Neural progenitor cell (in vitro differentiated cells): Measurements from ENCODE around the gene R3HDM2. TPM values are rescaled to one million over a fixed set of nuclear protein-coding genes. Genes with fewer than 3 reads are reported as not detected.

Source experiments
- DNase-seq: peaks from one replicate; pipeline ENCODE4 v3.0.0-alpha.2; 2016; ENCODE audit warnings: low spot score
- H2AFZ ChIP-seq: fragments of 200-600 bp; sonication (generic); replicated peaks from 2 replicates; pipeline ENCODE4 v1.6.1; 2016; ENCODE audit warnings: antibody characterized with exemption
- H3F3A ChIP-seq: fragments of 200-600 bp; sonication (generic); 2 replicates; pipeline ENCODE4 v1.6.1; 2016; ENCODE audit warnings: antibody characterized with exemption, low read depth
- H3K27ac ChIP-seq: fragments of 200-600 bp; sonication (generic); 2 replicates; pipeline ENCODE4 v1.5.1; 2016; ENCODE audit warnings: mild to moderate bottlenecking
- H3K27me3 ChIP-seq: fragments of 200-600 bp; sonication (generic); 2 replicates; pipeline ENCODE4 v1.6.1; 2016; ENCODE audit warnings: mild to moderate bottlenecking, moderate library complexity
- H3K36me3 ChIP-seq: fragments of 200-600 bp; sonication (generic); 2 replicates; pipeline ENCODE4 v1.5.1; 2016
- H3K4me1 ChIP-seq: fragments of 200-600 bp; sonication (generic); 2 replicates; pipeline ENCODE4 v1.6.1; 2016; ENCODE audit warnings: mixed run types
- H3K4me2 ChIP-seq: fragments of 200-600 bp; sonication (generic); 2 replicates; pipeline ENCODE4 v1.6.1; 2016
- H3K4me3 ChIP-seq: fragments of 200-600 bp; sonication (generic); 2 replicates; pipeline ENCODE4 v1.5.1; 2016
- H3K79me2 ChIP-seq: fragments of 200-600 bp; sonication (generic); 2 replicates; pipeline ENCODE4 v1.6.1; 2016; ENCODE audit warnings: low read depth
- H3K9ac ChIP-seq: fragments of 200-600 bp; sonication (generic); 2 replicates; pipeline ENCODE4 v1.6.1; 2016
- H3K9me3 ChIP-seq: fragments of 200-600 bp; sonication (generic); 2 replicates; pipeline ENCODE4 v1.5.1; 2016; ENCODE audit warnings: low read depth
- H4K20me1 ChIP-seq: fragments of 200-600 bp; sonication (generic); 2 replicates; pipeline ENCODE4 v1.6.1; 2016; ENCODE audit warnings: low read depth
- H3K27ac Mint-ChIP-seq: 3 replicates; pipeline ENCODE4 v1.8.0; 2021; ENCODE audit warnings: mixed read lengths
- H3K27me3 Mint-ChIP-seq: 2 replicates; pipeline ENCODE4 v1.8.0; 2022; ENCODE audit warnings: low read depth, mild to moderate bottlenecking, inconsistent platforms, moderate library complexity, mixed read lengths; ENCODE audit not compliant: insufficient read depth
- H3K36me3 Mint-ChIP-seq: 3 replicates; pipeline ENCODE4 v1.8.0; 2021; ENCODE audit warnings: mixed read lengths
- H3K4me1 Mint-ChIP-seq: 3 replicates; pipeline ENCODE4 v1.8.0; 2021; ENCODE audit warnings: mixed read lengths
- H3K4me3 Mint-ChIP-seq: 3 replicates; pipeline ENCODE4 v1.8.0; 2021; ENCODE audit warnings: mild to moderate bottlenecking, moderate library complexity, mixed read lengths
- H3K9me3 Mint-ChIP-seq: 3 replicates; pipeline ENCODE4 v1.8.0; 2020; ENCODE audit warnings: mixed read lengths
- CTCF ChIP-seq: fragments of 200-600 bp; sonication (generic); IDR thresholded peaks from 2 replicates; pipeline ENCODE4 v1.5.1; 2017; ENCODE audit warnings: antibody characterized with exemption, mild to moderate bottlenecking
- EZH2 ChIP-seq: fragments of 200-600 bp; sonication (generic); IDR thresholded peaks from 2 replicates; pipeline ENCODE4 v1.6.1; 2017; ENCODE audit warnings: antibody characterized with exemption, mild to moderate bottlenecking, moderate library complexity
- EZH2phosphoT487 ChIP-seq: fragments of 200-600 bp; sonication (generic); IDR thresholded peaks from 2 replicates; pipeline ENCODE4 v1.6.1; 2017; ENCODE audit warnings: antibody characterized with exemption
- total RNA-seq: library from RNA; depleted of rRNA; stranded (reverse); fragments of >200 nt; gene quantifications from 2 replicates; pipeline ENCODE4 v1.2.3, GENCODE V29; 2015; ENCODE audit warnings: low replicate concordance

R3HDM2 gene
- total RNA-seq, 1 donor from 2014 or later = 40.0 TPM

- Histone ChIP-seq H3K79me2 (peaks cover 36% of the 10 kb centered on the region), H3K4me2 (no peak overlapping the region), H3K36me3 (no peaks in the 10 kb centered on the region), H3K9ac (no peak overlapping the region), H3K4me3 (no peak overlapping the region), H3K27me3 (no peaks in the 10 kb centered on the region), H3K27ac (no peak overlapping the region), H3K4me1 (no peaks in the 10 kb centered on the region), H4K20me1 (no peaks in the 10 kb centered on the region), H3K9me3 (no peaks in the 10 kb centered on the region), H2AFZ (no peak overlapping the region), H3F3A (no peaks in the 10 kb centered on the region)
- Mint-ChIP-seq H3K4me3 (no peak overlapping the region), H3K27ac (no peak overlapping the region), H3K9me3 (no peaks in the 10 kb centered on the region), H3K36me3 (peaks cover 15% of the 10 kb centered on the region), H3K4me1 (no peaks in the 10 kb centered on the region), H3K27me3 (no peaks in the 10 kb centered on the region)
- DNase-seq = no peak
- TF ChIP-seq EZH2 = no peak
- TF ChIP-seq EZH2phosphoT487 = no peak
- no peak for TF ChIP-seq CTCF
Measured at GRCh38 chr12:57397441-57397840, 33.4 kb downstream of the R3HDM2 start.

DNA sequence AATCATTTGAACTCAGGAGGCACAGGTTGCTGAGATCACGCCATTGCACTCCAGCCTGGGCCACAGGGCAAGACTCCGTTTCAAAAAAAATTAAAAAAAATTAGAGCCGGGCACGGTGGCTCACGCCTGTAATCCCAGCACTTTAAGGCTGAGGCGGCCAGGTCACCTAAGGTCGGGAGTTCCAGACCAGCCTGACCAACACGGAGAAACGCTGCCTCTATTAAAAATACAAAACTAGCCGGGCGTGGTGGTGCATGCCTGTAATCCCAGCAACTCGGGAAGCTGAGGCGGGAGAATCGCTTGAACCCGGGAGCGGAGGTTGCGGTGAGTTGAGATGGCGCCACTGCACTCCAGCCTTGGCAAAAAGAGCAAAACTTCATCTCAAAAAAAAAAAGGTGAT lies 35.7 kb downstream of the R3HDM2 start:
- Histone ChIP-seq H3K79me2 (peaks cover 21% of the 10 kb centered on the region), H4K20me1 (no peaks in the 10 kb centered on the region), H3K4me2 (no peak overlapping the region), H3K27me3 (no peaks in the 10 kb centered on the region), H3K4me3 (no peak overlapping the region), H3K27ac (no peak overlapping the region), H3K4me1 (no peaks in the 10 kb centered on the region), H3F3A (no peaks in the 10 kb centered on the region), H2AFZ (no peak overlapping the region), H3K9me3 (no peaks in the 10 kb centered on the region), H3K36me3 (no peaks in the 10 kb centered on the region), H3K9ac (no peak overlapping the region)
- Mint-ChIP-seq H3K4me3 (no peak overlapping the region), H3K4me1 (peaks cover 2% of the 10 kb centered on the region), H3K9me3 (no peaks in the 10 kb centered on the region), H3K36me3 (peaks cover 17% of the 10 kb centered on the region), H3K27ac (no peak overlapping the region), H3K27me3 (no peaks in the 10 kb centered on the region)
- DNase-seq = no peak
- TF ChIP-seq EZH2 (no peak), CTCF (no peak), EZH2phosphoT487 (no peak)

DNA sequence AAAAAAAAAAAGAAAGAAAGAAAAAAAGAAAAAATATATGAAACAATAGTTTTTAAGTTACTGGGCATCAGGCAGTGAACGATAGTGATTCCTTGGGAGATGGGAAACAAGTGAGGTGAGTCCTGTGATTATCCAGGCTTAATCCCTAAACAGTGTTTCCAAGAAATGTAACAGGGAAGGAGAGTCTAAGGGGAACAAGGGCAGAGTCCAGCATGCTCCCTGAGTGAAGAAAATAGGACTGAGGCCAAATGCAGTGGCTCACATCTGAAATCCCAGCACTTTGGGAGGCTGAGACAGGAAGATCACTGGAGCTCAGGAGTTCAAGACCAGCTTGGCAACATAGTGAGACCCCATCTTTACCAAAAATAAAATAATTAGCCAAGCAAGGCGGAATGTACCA lies 40.7 kb downstream of the R3HDM2 start:
- Histone ChIP-seq H3K79me2 (no peaks in the 10 kb centered on the region), H3K27me3 (no peaks in the 10 kb centered on the region), H3K9ac (no peak overlapping the region), H4K20me1 (no peaks in the 10 kb centered on the region), H3K4me1 (no peaks in the 10 kb centered on the region), H3K9me3 (no peaks in the 10 kb centered on the region), H3K4me3 (no peak overlapping the region), H3K4me2 (no peak overlapping the region), H3F3A (no peaks in the 10 kb centered on the region), H3K36me3 (no peaks in the 10 kb centered on the region), H3K27ac (no peak overlapping the region), H2AFZ (no peak overlapping the region)
- peaks cover 2% of the 10 kb centered on the region for H3K4me1 Mint-ChIP-seq
- H3K9me3 Mint-ChIP-seq = no peaks in the 10 kb centered on the region
- H3K4me3 Mint-ChIP-seq = no peak overlapping the region
- no peak for DNase-seq
- H3K27me3 Mint-ChIP-seq = peaks cover 2% of the 10 kb centered on the region
- H3K27ac Mint-ChIP-seq = no peak overlapping the region
- H3K36me3 Mint-ChIP-seq = peaks cover 18% of the 10 kb centered on the region
- TF ChIP-seq EZH2phosphoT487 = no peak

DNA sequence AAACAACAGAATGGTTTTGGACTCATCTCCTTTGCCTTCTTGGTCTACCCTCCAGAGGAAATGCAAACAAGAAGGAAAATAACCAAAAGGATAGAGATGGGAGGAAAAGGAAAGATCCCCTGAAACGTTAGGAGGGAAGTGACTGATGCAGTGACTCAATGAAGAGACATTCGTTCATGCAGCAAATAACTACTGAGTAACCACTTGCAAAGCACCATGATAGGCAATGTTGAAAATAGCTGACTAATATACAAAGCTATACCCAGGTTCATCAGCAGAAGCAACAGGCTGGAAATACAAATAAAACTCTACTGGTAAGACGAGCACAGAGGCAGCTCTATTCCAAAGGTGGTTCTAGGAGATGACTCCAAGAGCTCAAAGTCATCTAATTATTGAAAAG lies 41.8 kb downstream of the R3HDM2 start:
- H3K4me1 ChIP-seq = no peaks in the 10 kb centered on the region
- no peak overlapping the region for H3K27ac ChIP-seq
- no peak for DNase-seq
- no peaks in the 10 kb centered on the region for H3K9me3 ChIP-seq
- H3K79me2 ChIP-seq = no peaks in the 10 kb centered on the region
- no peak overlapping the region for H3K4me2 ChIP-seq
- TF ChIP-seq EZH2phosphoT487 = no peak
- no peak for TF ChIP-seq EZH2
- no peak for TF ChIP-seq CTCF
- Mint-ChIP-seq H3K9me3 (no peaks in the 10 kb centered on the region), H3K36me3 (peaks cover 18% of the 10 kb centered on the region), H3K4me3 (no peak overlapping the region), H3K27me3 (peaks cover 2% of the 10 kb centered on the region), H3K27ac (no peak overlapping the region), H3K4me1 (peaks cover 7% of the 10 kb centered on the region)
- H3K9ac ChIP-seq = no peak overlapping the region
- H2AFZ ChIP-seq = no peak overlapping the region
- no peak overlapping the region for H3K4me3 ChIP-seq
- H3K36me3 ChIP-seq = no peaks in the 10 kb centered on the region
- no peaks in the 10 kb centered on the region for H4K20me1 ChIP-seq
- H3K27me3 ChIP-seq = no peaks in the 10 kb centered on the region
- H3F3A ChIP-seq = no peaks in the 10 kb centered on the region
